Caco-2 (cell line): Measurements from ENCODE around the gene LEKR1. TPM values are rescaled to one million over a fixed set of nuclear protein-coding genes. Genes with fewer than 3 reads are reported as not detected.

ENCODE experiments used
- BruUV-seq: library from RNA; stranded (reverse); fragments of 400-500 nt; replicated peaks from 2 replicates; lab custom pipeline; 2021; lab: Mats Ljungman, UMichigan
- CTCF ChIA-PET: fragments of 300-600 bp; sonication (Branson Sonifier 250); formaldehyde crosslinking; loops from one replicate; lab custom pipeline; 2022; ENCODE audit warnings: antibody characterized with exemption; lab: Charles Lee
- POLR2A ChIA-PET: fragments of 300-600 bp; sonication (Branson Sonifier 250); formaldehyde crosslinking; loops from one replicate; lab custom pipeline; 2022; ENCODE audit warnings: antibody characterized with exemption; lab: Charles Lee
- DNase-seq, 2 experiments: peaks; one replicate each; pipeline versions ENCODE4 v3.0.0 to v3.0.0-alpha.2; 2020 to 2022
- H3K27me3 ChIP-seq: replicated peaks from 2 replicates; pipeline ENCODE4 v1.6.0; 2011; ENCODE audit warnings: low read length; ENCODE audit not compliant: control insufficient read depth, insufficient read depth
- H3K36me3 ChIP-seq: 2 replicates; pipeline ENCODE4 v1.5.1; 2011; ENCODE audit warnings: low read length; ENCODE audit not compliant: control insufficient read depth, insufficient read depth
- H3K4me1 ChIP-seq: fragments of 250-450 bp; sonication (Bioruptor Pico); 2 replicates; pipeline ENCODE4 v1.5.1; 2020; ENCODE audit warnings: mild to moderate bottlenecking
- H3K4me3 ChIP-seq: 2 replicates; pipeline ENCODE4 v1.5.1; 2011; ENCODE audit warnings: low read depth, mild to moderate bottlenecking, control low read depth, low read length
- H3K9me3 ChIP-seq: fragments of 250-450 bp; sonication (Bioruptor Pico); 2 replicates; pipeline ENCODE4 v1.5.1; 2020; ENCODE audit warnings: mild to moderate bottlenecking, moderate library complexity
- H3K27ac Mint-ChIP-seq: one replicate; pipeline ENCODE4 v1.8.0; 2022; ENCODE audit warnings: mixed read lengths; ENCODE audit not compliant: unreplicated experiment
- H3K27me3 Mint-ChIP-seq: one replicate; pipeline ENCODE4 v1.8.0; 2022; ENCODE audit warnings: mixed read lengths; ENCODE audit not compliant: insufficient read depth, unreplicated experiment
- H3K36me3 Mint-ChIP-seq: one replicate; pipeline ENCODE4 v1.8.0; 2022; ENCODE audit warnings: mild to moderate bottlenecking, mixed read lengths; ENCODE audit not compliant: insufficient read depth, unreplicated experiment
- H3K4me1 Mint-ChIP-seq: one replicate; pipeline ENCODE4 v1.8.0; 2022; ENCODE audit warnings: low read depth, mixed read lengths; ENCODE audit not compliant: unreplicated experiment
- H3K4me3 Mint-ChIP-seq: one replicate; pipeline ENCODE4 v1.8.0; 2022; ENCODE audit warnings: mild to moderate bottlenecking, moderate library complexity, mixed read lengths; ENCODE audit not compliant: unreplicated experiment
- H3K9me3 Mint-ChIP-seq: one replicate; pipeline ENCODE4 v1.8.0; 2022; ENCODE audit warnings: mixed read lengths; ENCODE audit not compliant: unreplicated experiment
- CTCF ChIP-seq, 2 experiments: fragments of 200-600 bp in 1 of 2; IDR thresholded peaks; 1 replicate in 1 of 2; 2 replicates in 1 of 2; pipeline versions ENCODE4 v1.5.1 to v1.8.0; 2011 to 2022; ENCODE audit warnings: antibody characterized with exemption in 1 of 2, control low read depth in 1 of 2, inconsistent platforms in 1 of 2, low read depth in 1 of 2, low read length in 1 of 2, mild to moderate bottlenecking in 1 of 2, moderate library complexity in 1 of 2; ENCODE audit not compliant: insufficient read depth in 1 of 2, severe bottlenecking in 1 of 2, unreplicated experiment in 1 of 2
- intact Hi-C: fragments of 100-400 bp; cut with micrococcal nuclease; formaldehyde crosslinking; loops from one replicate; pipeline ENCODE4 v1.10.0; 2022; ENCODE audit not compliant: unreplicated experiment
- total RNA-seq: library from RNA; stranded (reverse); gene quantifications from 2 replicates; pipeline ENCODE4 v1.2.3, GENCODE V29; 2022

Gene LEKR1
- total RNA-seq, 1 experiment from 2014 or later, result 1.6 TPM

GRCh38 chr3:157094301-157094700 lies 268.1 kb downstream of the LEKR1 start:
- Mint-ChIP-seq H3K4me3 (no peak overlapping the region), H3K27me3 (no peaks in the 10 kb centered on the region), H3K27ac (no peak overlapping the region), H3K9me3 (no peaks in the 10 kb centered on the region), H3K36me3 (peaks cover under 1% of the 10 kb centered on the region), H3K4me1 (peaks cover 17% of the 10 kb centered on the region)
- no peaks in the 10 kb centered on the region for H3K9me3 ChIP-seq
- TF ChIP-seq CTCF (IDR thresholded peaks at IDR 0.05; ENCODE audit: insufficient read depth in 1 of 2, low read depth in 1 of 2, low read length in 1 of 2, severe bottlenecking in 1 of 2, unreplicated experiment in 1 of 2), result no peak
- ChIA-PET CTCF (no interaction called here), POLR2A (no interaction called here)
- intact Hi-C loops, result no loop called here
- peaks cover 11% of the 10 kb centered on the region for H3K4me1 ChIP-seq
- no peak for DNase-seq
- no peaks in the 10 kb centered on the region for H3K27me3 ChIP-seq
- H3K36me3 ChIP-seq, result no peaks in the 10 kb centered on the region
- no peak overlapping the region for H3K4me3 ChIP-seq
- BruUV-seq, result no TSS peak

- Mint-ChIP-seq H3K36me3 (no peaks in the 10 kb centered on the region), H3K9me3 (no peaks in the 10 kb centered on the region), H3K4me3 (no peak overlapping the region), H3K27me3 (no peaks in the 10 kb centered on the region), H3K27ac (peak overlapping the region; percentile 19), H3K4me1 (peaks cover 11% of the 10 kb centered on the region)
- TF ChIP-seq CTCF (IDR thresholded peaks at IDR 0.05; ENCODE audit: insufficient read depth in 1 of 2, low read depth in 1 of 2, low read length in 1 of 2, severe bottlenecking in 1 of 2, unreplicated experiment in 1 of 2), result no peak
- Histone ChIP-seq H3K27me3 (no peaks in the 10 kb centered on the region), H3K4me3 (no peak overlapping the region), H3K9me3 (no peaks in the 10 kb centered on the region), H3K36me3 (no peaks in the 10 kb centered on the region), H3K4me1 (peaks cover 8% of the 10 kb centered on the region)
- DNase-seq, result no peak
- CTCF ChIA-PET, result no interaction called here
- intact Hi-C loops, result no loop called here
- BruUV-seq, result no TSS peak
- POLR2A ChIA-PET, result no interaction called here
Observed at GRCh38 chr3:157094751-157095480, 268.8 kb downstream of the LEKR1 start.

Other genes starting within 250 kb of the LEKR1 start
- gene TIPARP, start 151.8 kb upstream of the LEKR1 start, total RNA-seq, result 15.8 and 18.2 TPM in 2 replicates